HUES64 (cell line): ENCODE measurements around the gene TNRC18.
"Not testable (repeated sequence)": the region's sequence is repeated elsewhere in the genome, so short reads cannot be mapped to it uniquely, and the experiment has no call there.

Experiments
- H3K27ac ChIP-seq: 2 replicates; pipeline ENCODE4 v1.7.0; 2013; ENCODE audit warnings: low read depth, low read length, inconsistent platforms
- H3K27me3 ChIP-seq: 2 replicates; pipeline ENCODE4 v1.6.1; 2013; ENCODE audit warnings: mild to moderate bottlenecking, low read length; ENCODE audit not compliant: insufficient read depth
- H3K36me3 ChIP-seq: 2 replicates; pipeline ENCODE4 v1.6.1; 2013; ENCODE audit warnings: mild to moderate bottlenecking, low read length; ENCODE audit not compliant: insufficient read depth
- H3K4me1 ChIP-seq: 2 replicates; pipeline ENCODE4 v1.6.1; 2013; ENCODE audit warnings: mild to moderate bottlenecking, low read length, moderate library complexity; ENCODE audit not compliant: insufficient read depth
- H3K4me3 ChIP-seq: 2 replicates; pipeline ENCODE4 v1.5.1; 2013; ENCODE audit warnings: mild to moderate bottlenecking, low read length, moderate library complexity
- H3K9ac ChIP-seq: 2 replicates; pipeline ENCODE4 v1.6.1; 2013; ENCODE audit warnings: mild to moderate bottlenecking, low read depth, low read length
- H3K9me3 ChIP-seq: 2 replicates; pipeline ENCODE4 v1.6.1; 2013; ENCODE audit warnings: low read depth, low read length; ENCODE audit not compliant: insufficient read depth
- WGBS: fragments of 150-250, 120-280 bp; methylation state at CpG from one replicate; pipeline ENCODE4 v1.1.7; 2013; ENCODE audit warnings: missing lambda C conversion rate; 5-methylcytosine and 5-hydroxymethylcytosine counted together

The TNRC18 gene

DNA sequence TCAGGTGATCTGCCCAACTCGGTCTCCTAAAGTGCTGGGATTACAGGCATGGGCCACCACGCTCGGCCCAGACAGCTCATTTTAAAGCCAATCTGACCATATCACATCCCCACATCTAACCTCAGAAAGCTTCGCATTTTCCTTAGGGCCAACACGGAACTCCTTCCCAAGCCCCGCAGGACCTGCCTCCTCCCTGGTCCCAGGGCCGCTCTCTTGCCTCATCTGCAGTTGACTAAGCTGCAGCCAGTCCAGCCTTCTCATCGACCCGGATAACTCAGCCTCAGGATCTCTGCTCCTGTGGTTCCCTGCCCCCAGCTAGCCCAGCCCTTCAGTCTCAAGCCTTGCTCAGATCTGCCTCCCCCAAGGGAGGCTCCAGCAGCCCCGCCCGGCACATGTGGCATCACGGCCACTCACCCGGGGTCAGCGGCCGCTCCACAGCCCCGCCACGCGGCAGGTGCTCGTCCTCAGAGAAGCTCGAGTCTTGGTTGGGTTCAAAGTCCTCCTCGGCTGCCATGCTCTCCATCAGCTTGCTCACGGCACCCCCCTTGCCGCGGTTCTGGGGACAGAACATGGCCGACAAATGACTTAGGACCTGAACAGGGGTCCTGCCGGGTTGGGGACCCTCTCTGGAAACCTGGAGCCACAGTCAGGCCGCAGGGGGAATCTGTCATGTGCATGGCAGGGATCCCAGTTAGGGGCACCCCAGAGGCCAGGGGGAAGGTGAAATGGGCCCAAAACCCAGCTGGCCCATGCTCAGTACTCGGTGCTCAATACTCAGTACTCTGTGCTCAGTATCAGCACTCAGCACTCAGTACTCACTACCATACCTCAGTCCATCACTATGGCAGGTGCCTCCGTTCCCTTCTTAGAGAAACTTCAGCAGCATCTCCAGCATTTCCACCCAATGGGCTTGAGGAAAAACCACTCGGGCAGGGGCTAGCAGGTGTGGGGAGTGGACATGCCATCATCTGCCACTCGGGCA lies 99.5 kb downstream of the TNRC18 start:
- WGBS, result 94% methylated on average over 30 of the region's 31 CpGs
- not testable (repeated sequence) for H3K36me3 ChIP-seq, H3K4me1 ChIP-seq, H3K4me3 ChIP-seq, H3K9ac ChIP-seq, H3K9me3 ChIP-seq, H3K27ac ChIP-seq, H3K27me3 ChIP-seq

DNA sequence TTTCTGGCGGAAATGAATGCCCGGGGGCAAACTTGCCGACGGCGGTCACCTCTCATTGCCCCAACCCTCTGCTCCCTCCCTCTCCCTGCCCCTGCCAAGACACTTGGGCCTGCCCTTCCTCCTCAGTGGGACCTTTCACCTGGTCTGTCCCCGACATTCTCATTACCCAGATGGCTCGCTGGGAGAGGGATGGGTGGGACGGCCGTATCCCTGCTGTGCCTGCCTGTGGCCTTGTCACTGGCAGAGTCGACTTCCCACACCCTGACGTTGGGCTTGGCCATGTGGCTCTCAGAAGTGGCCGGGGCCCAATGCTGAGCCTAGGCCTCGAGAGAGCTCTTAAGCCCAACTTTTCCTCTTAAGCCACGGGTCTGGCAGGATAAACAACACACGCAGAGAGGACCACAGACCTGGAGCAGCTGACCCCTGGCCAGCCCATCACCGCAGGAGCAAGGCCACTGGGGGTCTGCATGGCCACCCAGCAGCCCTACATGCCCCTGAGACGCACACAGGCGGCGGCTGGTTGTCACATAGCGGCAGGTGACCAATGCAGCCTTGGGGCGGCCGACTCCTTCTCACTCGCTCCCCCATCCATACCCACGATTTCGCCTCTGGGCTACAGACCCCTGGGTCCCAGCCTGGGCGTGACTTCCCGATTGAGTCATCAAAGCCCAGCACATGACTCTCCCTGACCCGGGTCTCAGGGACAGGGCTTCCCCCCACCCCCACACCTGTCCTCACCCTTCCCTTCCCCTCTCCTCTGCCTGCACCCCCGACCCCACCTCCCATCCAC lies 100.8 kb downstream of the TNRC18 start:
- no peak overlapping the region for H3K4me3 ChIP-seq
- WGBS, result 87% methylated on average over 28 of the region's 29 CpGs
- H3K27me3 ChIP-seq, result no peaks in the 10 kb centered on the region
- no peak overlapping the region for H3K27ac ChIP-seq
- H3K4me1 ChIP-seq, result no peaks in the 10 kb centered on the region
- peaks cover 7% of the 10 kb centered on the region; the same call in 1 of the 2 replicates for H3K9me3 ChIP-seq
- peaks cover 9% of the 10 kb centered on the region; the same call in 1 of the 2 replicates for H3K36me3 ChIP-seq
- H3K9ac ChIP-seq, result no peak overlapping the region

DNA sequence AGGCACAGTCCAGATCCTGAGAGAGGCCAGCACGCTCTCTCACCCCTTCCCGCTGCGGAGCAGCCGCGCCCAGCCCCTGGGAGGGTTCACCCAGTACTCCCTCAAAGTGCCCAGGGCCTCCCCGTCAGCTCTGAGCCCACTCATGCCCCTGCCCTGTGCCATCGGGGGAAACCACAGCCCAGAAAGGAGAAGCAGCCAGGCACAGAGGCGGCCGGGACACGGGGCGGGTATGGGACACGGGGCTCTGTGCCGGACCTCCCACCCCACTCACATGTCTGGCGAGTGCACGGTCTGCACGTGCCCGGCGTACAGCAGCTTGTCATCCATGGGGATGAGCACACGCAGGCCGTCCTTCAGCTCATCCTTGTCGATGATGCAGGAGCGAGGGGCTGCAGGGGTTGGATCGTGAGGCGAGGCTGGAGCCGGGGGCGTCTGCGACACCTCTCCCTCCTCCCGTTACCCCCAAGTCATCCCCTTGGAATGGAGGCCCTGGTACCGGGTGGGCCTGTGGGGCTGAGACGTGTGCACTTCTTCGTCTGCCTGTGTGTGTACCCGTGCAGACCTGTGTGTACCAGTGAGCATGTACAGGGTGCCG lies 102.7 kb downstream of the TNRC18 start:
- H3K9me3 ChIP-seq, result peaks cover 7% of the 10 kb centered on the region; the same call in 1 of the 2 replicates
- H3K36me3 ChIP-seq, result peaks cover 9% of the 10 kb centered on the region; the same call in 1 of the 2 replicates
- no peak overlapping the region for H3K27ac ChIP-seq

DNA sequence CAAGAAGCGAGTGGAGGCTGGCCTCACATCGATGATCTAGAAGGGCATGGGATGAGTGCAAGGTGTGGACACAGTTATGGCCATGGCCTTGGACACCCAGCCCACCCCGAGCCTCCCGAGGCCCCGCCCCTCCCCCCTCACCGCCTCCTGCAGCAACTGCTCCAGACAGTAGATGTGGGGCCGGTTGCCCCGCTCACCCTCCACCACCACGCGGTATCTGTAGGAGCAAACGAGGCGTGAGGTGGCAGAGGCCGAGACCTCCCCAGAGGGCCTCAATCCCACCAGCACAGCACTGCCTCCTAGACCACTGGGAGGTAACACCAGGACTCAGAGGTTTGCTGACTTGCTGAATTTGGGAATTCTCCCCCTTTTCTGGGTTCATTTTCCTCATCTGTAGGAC lies 103.2 kb downstream of the TNRC18 start:
- no peaks in the 10 kb centered on the region for H3K4me1 ChIP-seq
- no peak overlapping the region for H3K9ac ChIP-seq
- H3K4me3 ChIP-seq, result no peak overlapping the region
- no peak overlapping the region for H3K27ac ChIP-seq
- peaks cover 9% of the 10 kb centered on the region; the same call in 1 of the 2 replicates for H3K36me3 ChIP-seq
- WGBS, result 96% methylated on average over 13 of the region's 13 CpGs
- no peaks in the 10 kb centered on the region for H3K27me3 ChIP-seq
- peaks cover 7% of the 10 kb centered on the region; the same call in 1 of the 2 replicates for H3K9me3 ChIP-seq

More for the DNA sequence above, 102.7 kb downstream of the TNRC18 start:
- H3K4me1 ChIP-seq, result no peaks in the 10 kb centered on the region
- 96% methylated on average over 33 of the region's 33 CpGs for WGBS
- no peak overlapping the region for H3K4me3 ChIP-seq
- no peaks in the 10 kb centered on the region for H3K27me3 ChIP-seq
- H3K9ac ChIP-seq, result no peak overlapping the region

DNA sequence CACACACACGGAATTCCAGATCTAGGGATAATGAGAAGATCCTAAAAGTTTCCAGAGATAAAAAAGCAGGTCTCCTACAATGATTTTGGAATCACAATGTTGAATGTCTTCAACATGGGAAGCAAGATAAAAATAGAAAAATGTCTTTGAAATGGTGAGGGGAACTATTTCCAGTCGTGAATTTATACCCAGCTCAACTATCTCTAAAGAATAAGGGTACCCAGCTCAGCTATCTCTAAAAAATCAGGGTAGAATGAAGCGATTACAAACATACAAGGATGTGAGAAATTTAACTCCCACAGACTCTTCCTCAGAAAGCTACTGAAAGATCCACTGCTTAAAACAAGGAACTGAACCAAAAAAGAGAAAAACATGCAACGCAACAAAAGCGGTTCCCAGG lies 105.0 kb downstream of the TNRC18 start:
- WGBS, result 98% methylated on average over 3 of the region's 5 CpGs
- H3K36me3 ChIP-seq, H3K9me3 ChIP-seq: not testable (repeated sequence)

DNA sequence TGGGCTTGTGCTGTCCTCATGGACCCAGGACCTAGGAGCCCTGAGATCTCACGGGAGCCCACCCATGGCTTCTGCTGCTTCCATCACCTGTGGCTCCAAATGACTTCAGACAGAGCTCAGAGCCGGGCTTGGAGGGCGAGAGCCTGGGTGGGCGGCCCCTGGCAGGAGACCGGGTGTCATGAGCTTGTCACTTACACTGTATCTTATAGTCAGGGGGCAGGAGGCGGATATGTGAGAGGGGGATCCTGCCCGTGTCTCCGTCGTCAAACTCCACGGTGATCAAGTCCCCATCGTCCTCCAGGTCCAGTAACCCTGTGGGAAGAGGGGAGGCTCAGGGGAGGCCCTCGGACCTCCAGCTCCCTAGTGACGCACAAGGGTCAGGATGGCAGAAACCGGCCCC lies 107.9 kb downstream of the TNRC18 start:
- H3K4me1 ChIP-seq, result no peaks in the 10 kb centered on the region
- no peak overlapping the region for H3K9ac ChIP-seq
- H3K9me3 ChIP-seq, result peaks cover 7% of the 10 kb centered on the region; the same call in 1 of the 2 replicates
- peaks cover 12% of the 10 kb centered on the region; the same call in 1 of the 2 replicates for H3K36me3 ChIP-seq
- no peak overlapping the region for H3K27ac ChIP-seq
- H3K4me3 ChIP-seq, result no peak overlapping the region
- WGBS, result 96% methylated on average over 14 of the region's 14 CpGs
- no peaks in the 10 kb centered on the region for H3K27me3 ChIP-seq

More for the DNA sequence above, 105.0 kb downstream of the TNRC18 start:
- not testable (repeated sequence) for H3K27me3 ChIP-seq, H3K27ac ChIP-seq, H3K4me3 ChIP-seq, H3K4me1 ChIP-seq, H3K9ac ChIP-seq

DNA sequence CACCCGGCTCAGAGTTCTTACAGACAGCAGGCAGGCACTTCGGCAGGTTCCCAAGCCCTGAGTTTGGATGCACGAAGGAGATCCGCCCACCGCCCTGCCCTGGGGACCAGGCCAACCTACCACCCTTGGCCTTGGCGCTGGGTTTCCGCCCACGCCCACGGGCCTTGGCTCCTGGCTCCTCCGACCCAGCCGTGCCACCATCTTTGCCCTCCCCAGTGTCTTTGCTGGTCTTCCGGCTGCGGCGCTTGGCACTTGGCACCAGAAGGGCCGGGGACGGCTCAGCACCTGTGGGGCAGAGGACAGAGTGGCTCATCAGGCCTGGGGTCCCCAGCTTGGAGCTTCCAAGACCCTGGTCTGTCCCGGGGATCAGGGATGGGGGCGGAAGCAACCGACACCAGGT lies 108.8 kb downstream of the TNRC18 start:
- 95% methylated on average over 19 of the region's 19 CpGs for WGBS
- H3K27me3 ChIP-seq, result no peaks in the 10 kb centered on the region
- H3K4me1 ChIP-seq, result no peaks in the 10 kb centered on the region
- peaks cover 7% of the 10 kb centered on the region; the same call in 1 of the 2 replicates for H3K9me3 ChIP-seq
- H3K9ac ChIP-seq, result no peak overlapping the region
- no peak overlapping the region for H3K27ac ChIP-seq
- H3K4me3 ChIP-seq, result no peak overlapping the region
- peaks cover 10% of the 10 kb centered on the region; the same call in 1 of the 2 replicates for H3K36me3 ChIP-seq

DNA sequence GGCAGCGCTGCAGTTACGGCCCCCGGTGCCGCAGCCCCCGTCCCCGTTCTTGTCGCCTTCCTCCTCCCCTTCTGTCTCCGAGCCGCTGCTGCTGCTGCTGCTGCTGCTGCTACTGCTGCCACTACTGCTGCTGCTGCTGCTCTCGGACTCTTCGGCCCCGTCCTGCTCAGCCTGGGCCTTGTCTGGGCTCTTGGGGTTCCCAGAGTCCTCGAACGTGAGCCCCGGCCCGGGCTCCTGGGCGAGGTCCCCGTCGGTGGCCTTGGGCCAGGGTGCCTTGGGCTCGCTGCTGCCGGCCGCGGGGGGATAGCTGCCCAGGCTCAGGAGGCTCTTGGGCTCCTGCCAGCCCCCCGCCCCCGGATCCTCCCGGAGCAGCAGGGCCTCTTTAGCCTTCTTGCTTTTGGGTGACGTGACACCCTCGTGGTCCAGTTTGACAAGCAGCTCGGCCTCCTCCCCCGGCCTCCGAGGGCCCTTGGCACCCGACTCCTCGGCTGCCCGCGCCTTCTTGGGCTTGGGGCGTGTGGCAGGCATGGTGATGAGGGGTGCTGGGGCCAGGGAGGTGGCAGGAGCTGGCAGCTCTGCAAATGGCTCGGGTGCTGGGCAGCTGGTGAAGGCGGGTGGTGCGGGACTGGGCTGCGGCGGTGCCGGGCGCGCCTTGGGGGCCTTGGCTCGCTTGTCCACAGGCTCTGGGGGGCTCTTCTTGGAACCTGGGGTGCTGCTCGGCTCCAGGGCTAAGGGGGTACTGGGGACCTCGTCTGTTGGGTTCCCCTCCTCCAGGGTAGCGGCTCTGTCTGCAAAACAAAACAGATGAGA lies 110.4 kb downstream of the TNRC18 start:
- H3K9ac ChIP-seq, H3K9me3 ChIP-seq, H3K36me3 ChIP-seq, H3K4me3 ChIP-seq, H3K27ac ChIP-seq, H3K27me3 ChIP-seq, H3K4me1 ChIP-seq: not testable (repeated sequence)
- WGBS, result 94% methylated on average over 48 of the region's 48 CpGs

DNA sequence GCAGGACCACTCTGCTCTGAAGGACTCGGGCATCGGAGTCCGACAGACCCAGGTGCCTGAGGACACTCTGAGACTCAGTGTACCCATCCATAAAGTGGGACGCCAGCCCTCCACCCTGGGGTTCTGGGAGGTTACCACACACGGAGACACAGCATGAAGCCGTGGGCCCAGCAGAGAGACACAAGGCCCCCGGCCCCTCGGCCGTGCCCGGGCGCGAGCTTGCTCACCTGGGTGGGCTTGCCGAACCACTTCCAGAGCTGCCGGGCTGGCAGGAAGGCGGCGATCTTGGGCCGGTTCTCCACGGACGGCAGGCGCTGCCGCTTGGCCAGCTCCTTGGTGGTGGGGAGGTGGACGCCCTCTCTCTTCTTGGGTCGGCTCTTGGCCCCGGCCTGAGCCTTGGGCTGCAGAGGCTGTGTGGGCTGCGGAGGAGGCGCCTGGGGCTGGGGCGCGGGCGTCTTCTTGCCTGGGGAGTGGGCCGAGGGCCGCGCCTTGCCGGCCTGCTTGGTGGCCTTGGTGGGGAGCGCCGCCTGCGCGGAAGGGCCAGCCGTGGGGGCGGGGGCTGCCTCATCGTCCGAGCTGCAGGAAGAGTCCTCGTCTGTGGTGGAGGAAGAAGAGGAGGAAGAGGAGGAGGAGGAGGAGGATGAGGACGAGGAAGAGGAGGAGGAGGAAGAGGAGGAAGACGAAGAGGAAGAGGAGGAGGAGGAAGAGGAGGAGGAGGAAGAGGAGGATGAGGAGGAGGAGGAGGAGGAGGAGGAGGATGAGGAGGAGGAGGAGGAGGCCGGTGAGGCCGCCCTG lies 111.2 kb downstream of the TNRC18 start:
- not testable (repeated sequence) for H3K4me3 ChIP-seq, H3K4me1 ChIP-seq, H3K9ac ChIP-seq, H3K36me3 ChIP-seq, H3K9me3 ChIP-seq, H3K27me3 ChIP-seq, H3K27ac ChIP-seq
- WGBS, result 94% methylated on average over 33 of the region's 46 CpGs
